G401 (cell line): Measurements from ENCODE around the gene MYCN. TPM values are rescaled to one million over a fixed set of nuclear protein-coding genes. Genes with fewer than 3 reads are reported as not detected.
A peak's percentile ranks its signal among the peaks of the same experiment; 100 is the strongest.
"Not testable (repeated sequence)": the region's sequence is repeated elsewhere in the genome, so short reads cannot be mapped to it uniquely, and the experiment has no call there.

Experiments used
- DNase-seq: peaks from one replicate; pipeline ENCODE4 v3.0.0-alpha.2; 2015; ENCODE audit warnings: low spot score
- in situ Hi-C: cut with HindIII; loops from 2 replicates; pipeline ENCODE4 v1.10.0; 2016; ENCODE audit warnings: low sequenced_read_pairs, mixed read lengths
- total RNA-seq: library from RNA; depleted of rRNA; stranded (reverse); fragments of >200 nt; shearing (Covaris generic); gene quantifications from 2 replicates; pipeline ENCODE4 v1.2.3, GENCODE V29; 2014

The MYCN gene
- total RNA-seq, 1 experiment from 2014 or later, result not detected

- DNase-seq, result no peak
- in situ Hi-C loops, result no loop called here
Measured at GRCh38 chr2:15906778-15907177, 33.6 kb upstream of the MYCN start.

GRCh38 chr2:15907461-15908324 is 32.7 kb upstream of the MYCN start:
- in situ Hi-C loops, result no loop called here
- DNase-seq, result no peak

- no peak for DNase-seq
- in situ Hi-C loops, result no loop called here
Measured at GRCh38 chr2:15908371-15908770, 32.0 kb upstream of the MYCN start.

- DNase-seq, result no peak
- in situ Hi-C loops, result no loop called here
Measured at GRCh38 chr2:15909157-15909556, 31.2 kb upstream of the MYCN start.

GRCh38 chr2:15909736-15910135 is 30.6 kb upstream of the MYCN start:
- in situ Hi-C loops, result no loop called here
- DNase-seq, result no peak

- DNase-seq, in situ Hi-C loops: not testable (repeated sequence)
Measured at GRCh38 chr2:15911270-15911669, 29.1 kb upstream of the MYCN start.

- in situ Hi-C loops, result no loop called here
- DNase-seq, result no peak
Measured at GRCh38 chr2:15911686-15912085, 28.7 kb upstream of the MYCN start.

GRCh38 chr2:15912203-15912602 is 28.1 kb upstream of the MYCN start:
- in situ Hi-C loops, result no loop called here
- DNase-seq, result peak; percentile 27

- no peak for DNase-seq
- in situ Hi-C loops, result no loop called here
Measured at GRCh38 chr2:15913146-15913545, 27.2 kb upstream of the MYCN start.

GRCh38 chr2:15914596-15915385 is 25.6 kb upstream of the MYCN start:
- in situ Hi-C loops, result no loop called here

GRCh38 chr2:15915546-15915945 is 24.8 kb upstream of the MYCN start:
- in situ Hi-C loops, DNase-seq: not testable (repeated sequence)

More at GRCh38 chr2:15914596-15915385, 25.6 kb upstream of the MYCN start:
- peak; percentile 5 for DNase-seq

- in situ Hi-C loops, result no loop called here
- no peak for DNase-seq
Measured at GRCh38 chr2:15916336-15916735, 24.0 kb upstream of the MYCN start.

- in situ Hi-C loops, result no loop called here
- no peak for DNase-seq
Measured at GRCh38 chr2:15918761-15919356, 21.5 kb upstream of the MYCN start.

- in situ Hi-C loops, result no loop called here
- DNase-seq, result no peak
Measured at GRCh38 chr2:15919716-15920434, 20.5 kb upstream of the MYCN start.

GRCh38 chr2:15920696-15921095 is 19.7 kb upstream of the MYCN start:
- in situ Hi-C loops, result no loop called here
- no peak for DNase-seq

GRCh38 chr2:15923597-15923996 is 16.8 kb upstream of the MYCN start:
- DNase-seq, result no peak
- in situ Hi-C loops, result no loop called here

- in situ Hi-C loops, result no loop called here
- DNase-seq, result no peak
Measured at GRCh38 chr2:15925819-15926218, 14.5 kb upstream of the MYCN start.

GRCh38 chr2:15926252-15926651 is 14.1 kb upstream of the MYCN start:
- in situ Hi-C loops, result no loop called here
- no peak for DNase-seq

- no peak for DNase-seq
- in situ Hi-C loops, result no loop called here
Measured at GRCh38 chr2:15927551-15928218, 12.7 kb upstream of the MYCN start.
